GM18505 (cell line): Measurements from ENCODE around the gene CHAF1A.

Source experiments
- ATAC-seq: cut with Tn5 transposase; IDR thresholded peaks from one replicate; pipeline ENCODE4 v1.9.1; 2021; ENCODE audit not compliant: unreplicated experiment
- POLR2A ChIP-seq: IDR thresholded peaks from 4 replicates; pipeline ENCODE4 v1.6.1; 2011; ENCODE audit warnings: borderline replicate concordance; ENCODE audit not compliant: insufficient read depth, insufficient read length; ENCODE audit errors: extremely low read depth

CHAF1A gene

GRCh38 chr19:4431808-4432674 is 29.6 kb downstream of the CHAF1A start:
- peak; percentile 53 for TF ChIP-seq POLR2A

GRCh38 chr19:4432918-4433506 is 30.6 kb downstream of the CHAF1A start:
- no peak for ATAC-seq
- no peak for TF ChIP-seq POLR2A

More at GRCh38 chr19:4431808-4432674, 29.6 kb downstream of the CHAF1A start:
- no peak for ATAC-seq

- no peak for ATAC-seq
- TF ChIP-seq POLR2A = no peak
These were observed 32.0 kb downstream of the CHAF1A start for GRCh38 chr19:4434391-4434790.

GRCh38 chr19:4436231-4436630 is 33.8 kb downstream of the CHAF1A start:
- TF ChIP-seq POLR2A = no peak
- no peak for ATAC-seq

- TF ChIP-seq POLR2A = no peak
- ATAC-seq = no peak
These were observed 34.7 kb downstream of the CHAF1A start for GRCh38 chr19:4437103-4437502.

GRCh38 chr19:4439243-4439642 is 36.8 kb downstream of the CHAF1A start:
- TF ChIP-seq POLR2A = no peak
- ATAC-seq = no peak

GRCh38 chr19:4441994-4442818 is 39.8 kb downstream of the CHAF1A start:
- peak; percentile 21 for TF ChIP-seq POLR2A
- ATAC-seq = no peak

GRCh38 chr19:4442819-4443146 is 40.3 kb downstream of the CHAF1A start:
- ATAC-seq = no peak
- TF ChIP-seq POLR2A = no peak

GRCh38 chr19:4443188-4443587 is 40.7 kb downstream of the CHAF1A start:
- no peak for ATAC-seq
- no peak for TF ChIP-seq POLR2A

- TF ChIP-seq POLR2A = no peak
- no peak for ATAC-seq
These were observed 41.7 kb downstream of the CHAF1A start for GRCh38 chr19:4443966-4444764.

GRCh38 chr19:4444765-4445741 is 42.6 kb downstream of the CHAF1A start:
- ATAC-seq = no peak
- TF ChIP-seq POLR2A = no peak

- ATAC-seq = no peak
- TF ChIP-seq POLR2A = no peak
These were observed 43.7 kb downstream of the CHAF1A start for GRCh38 chr19:4445963-4446703.

- ATAC-seq = no peak
- TF ChIP-seq POLR2A = no peak
These were observed 44.3 kb downstream of the CHAF1A start for GRCh38 chr19:4446704-4447200.
